Nephron (organoid): Measurements from ENCODE around the gene CMTM3.
"Not testable (repeated sequence)": the region's sequence is repeated elsewhere in the genome, so short reads cannot be mapped to it uniquely, and the experiment has no call there.

Experiments
- H3K27ac Mint-ChIP-seq, 3 experiments: 2 replicates each; pipeline ENCODE4 v1.8.0; 2020; ENCODE audit warnings: mixed read lengths in 3 of 3, mild to moderate bottlenecking in 2 of 3, moderate library complexity in 1 of 3
- H3K27me3 Mint-ChIP-seq: 2 replicates; pipeline ENCODE4 v1.8.0; 2021; ENCODE audit warnings: low read depth, mild to moderate bottlenecking, moderate library complexity, mixed read lengths
- H3K36me3 Mint-ChIP-seq: 2 replicates; pipeline ENCODE4 v1.8.0; 2020; ENCODE audit warnings: low read depth, mixed read lengths
- H3K4me1 Mint-ChIP-seq: 2 replicates; pipeline ENCODE4 v1.8.0; 2020; ENCODE audit warnings: mixed read lengths
- H3K4me3 Mint-ChIP-seq, 3 experiments: 2 replicates each; pipeline ENCODE4 v1.8.0; 2020; ENCODE audit warnings: mild to moderate bottlenecking in 3 of 3, mixed read lengths in 3 of 3, moderate library complexity in 2 of 3
- H3K9me3 Mint-ChIP-seq: 2 replicates; pipeline ENCODE4 v1.8.0; 2020; ENCODE audit warnings: mixed read lengths
- CTCF ChIP-seq, 3 experiments: fragments of 200-600 bp; sonication (generic); IDR thresholded peaks; one replicate each; pipeline ENCODE4 v1.5.0; 2021; ENCODE audit warnings: antibody characterized with exemption in 3 of 3; ENCODE audit not compliant: unreplicated experiment in 3 of 3

Gene CMTM3

GRCh38 chr16:66656547-66656946, 52.0 kb downstream of the CMTM3 start:
- no peaks in the 10 kb centered on the region for H3K36me3 Mint-ChIP-seq
- no peaks in the 10 kb centered on the region for H3K9me3 Mint-ChIP-seq
- no peak overlapping the region for H3K4me3 Mint-ChIP-seq
- peak overlapping the region in 1 of 3 experiments; percentile 29 for H3K27ac Mint-ChIP-seq
- peaks cover 8% of the 10 kb centered on the region for H3K27me3 Mint-ChIP-seq
- peaks cover 11% of the 10 kb centered on the region for H3K4me1 Mint-ChIP-seq
- TF ChIP-seq CTCF (IDR thresholded peaks at IDR 0.05; ENCODE audit: unreplicated experiment in 3 of 3): no peak

- H3K4me3 Mint-ChIP-seq: no peak overlapping the region
- no peaks in the 10 kb centered on the region for H3K9me3 Mint-ChIP-seq
- H3K27me3 Mint-ChIP-seq: peaks cover 3% of the 10 kb centered on the region
- peak overlapping the region in 2 of 3 experiments; percentile 55 to 73 for H3K27ac Mint-ChIP-seq
- no peak for TF ChIP-seq CTCF (IDR thresholded peaks at IDR 0.05; ENCODE audit: unreplicated experiment in 3 of 3)
- H3K36me3 Mint-ChIP-seq: no peaks in the 10 kb centered on the region
- H3K4me1 Mint-ChIP-seq: peaks cover 25% of the 10 kb centered on the region
Measured at GRCh38 chr16:66658143-66658859, 53.8 kb downstream of the CMTM3 start.

- no peak for TF ChIP-seq CTCF (IDR thresholded peaks at IDR 0.05; ENCODE audit: unreplicated experiment in 3 of 3)
- no peaks in the 10 kb centered on the region for H3K9me3 Mint-ChIP-seq
- H3K4me3 Mint-ChIP-seq: no peak overlapping the region
Measured at GRCh38 chr16:66658860-66659190, 54.3 kb downstream of the CMTM3 start.

GRCh38 chr16:66660422-66661209, 56.1 kb downstream of the CMTM3 start:
- H3K27ac Mint-ChIP-seq: peak overlapping the region; percentile 70 to 92 (median 89)
- H3K36me3 Mint-ChIP-seq: no peaks in the 10 kb centered on the region
- peaks cover 25% of the 10 kb centered on the region for H3K4me1 Mint-ChIP-seq
- peak overlapping the region; percentile 3 to 37 (median 33) for H3K4me3 Mint-ChIP-seq
- peak in 2 of 3 experiments; percentile 15 to 19 for TF ChIP-seq CTCF (IDR thresholded peaks at IDR 0.05; ENCODE audit: unreplicated experiment in 3 of 3)
- no peaks in the 10 kb centered on the region for H3K9me3 Mint-ChIP-seq
- no peaks in the 10 kb centered on the region for H3K27me3 Mint-ChIP-seq

More at GRCh38 chr16:66658860-66659190, 54.3 kb downstream of the CMTM3 start:
- Mint-ChIP-seq H3K27me3 (peaks cover 3% of the 10 kb centered on the region), H3K27ac (peak overlapping the region in 2 of 3 experiments; percentile 55 to 73), H3K36me3 (no peaks in the 10 kb centered on the region), H3K4me1 (peaks cover 25% of the 10 kb centered on the region)

- H3K27me3 Mint-ChIP-seq: no peaks in the 10 kb centered on the region
Measured at GRCh38 chr16:66661210-66661560, 56.7 kb downstream of the CMTM3 start.

GRCh38 chr16:66661671-66662346, 57.3 kb downstream of the CMTM3 start:
- peak overlapping the region in 1 of 3 experiments; percentile 11 for H3K4me3 Mint-ChIP-seq
- peaks cover 25% of the 10 kb centered on the region for H3K4me1 Mint-ChIP-seq
- H3K27me3 Mint-ChIP-seq, H3K9me3 Mint-ChIP-seq, H3K36me3 Mint-ChIP-seq: not testable (repeated sequence)
- peak overlapping the region; percentile 70 to 92 (median 89) for H3K27ac Mint-ChIP-seq

More at GRCh38 chr16:66661210-66661560, 56.7 kb downstream of the CMTM3 start:
- Mint-ChIP-seq H3K4me3 (no peak overlapping the region), H3K36me3 (no peaks in the 10 kb centered on the region), H3K27ac (peak overlapping the region; percentile 70 to 92 (median 89)), H3K9me3 (no peaks in the 10 kb centered on the region), H3K4me1 (peaks cover 25% of the 10 kb centered on the region)
- TF ChIP-seq CTCF (IDR thresholded peaks at IDR 0.05; ENCODE audit: unreplicated experiment in 3 of 3): no peak
